Coronary artery (tissue), 2 donors: ENCODE results near the gene SLC29A4.
"Not testable (repeated sequence)": the region's sequence is repeated elsewhere in the genome, so short reads cannot be mapped to it uniquely, and the experiment has no call there.

Source experiments
- DNase-seq: peaks from one replicate; pipeline ENCODE4 v3.0.0-alpha.2; 2017; ENCODE audit warnings: low spot score
- H3K27ac ChIP-seq, 2 donors: fragments of 200-600 bp; sonication (generic); one replicate each; pipeline ENCODE4 v1.5.1; 2016 to 2019
- H3K4me3 ChIP-seq: fragments of 200-600 bp; sonication (generic); 2 replicates; pipeline ENCODE4 v1.5.1; 2016; ENCODE audit warnings: mild to moderate bottlenecking, moderate library complexity
- TF ChIP-seq, protein P1 (sequence below): fragments of 200-600 bp; sonication (generic); IDR thresholded peaks from one replicate; pipeline ENCODE4 v1.5.1; 2019; ENCODE audit warnings: antibody characterized with exemption

The SLC29A4 gene

DNA sequence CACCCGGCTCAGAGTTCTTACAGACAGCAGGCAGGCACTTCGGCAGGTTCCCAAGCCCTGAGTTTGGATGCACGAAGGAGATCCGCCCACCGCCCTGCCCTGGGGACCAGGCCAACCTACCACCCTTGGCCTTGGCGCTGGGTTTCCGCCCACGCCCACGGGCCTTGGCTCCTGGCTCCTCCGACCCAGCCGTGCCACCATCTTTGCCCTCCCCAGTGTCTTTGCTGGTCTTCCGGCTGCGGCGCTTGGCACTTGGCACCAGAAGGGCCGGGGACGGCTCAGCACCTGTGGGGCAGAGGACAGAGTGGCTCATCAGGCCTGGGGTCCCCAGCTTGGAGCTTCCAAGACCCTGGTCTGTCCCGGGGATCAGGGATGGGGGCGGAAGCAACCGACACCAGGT lies 32.1 kb downstream of the SLC29A4 start:
- no peak overlapping the region for H3K4me3 ChIP-seq
- TF ChIP-seq, protein P1, sequence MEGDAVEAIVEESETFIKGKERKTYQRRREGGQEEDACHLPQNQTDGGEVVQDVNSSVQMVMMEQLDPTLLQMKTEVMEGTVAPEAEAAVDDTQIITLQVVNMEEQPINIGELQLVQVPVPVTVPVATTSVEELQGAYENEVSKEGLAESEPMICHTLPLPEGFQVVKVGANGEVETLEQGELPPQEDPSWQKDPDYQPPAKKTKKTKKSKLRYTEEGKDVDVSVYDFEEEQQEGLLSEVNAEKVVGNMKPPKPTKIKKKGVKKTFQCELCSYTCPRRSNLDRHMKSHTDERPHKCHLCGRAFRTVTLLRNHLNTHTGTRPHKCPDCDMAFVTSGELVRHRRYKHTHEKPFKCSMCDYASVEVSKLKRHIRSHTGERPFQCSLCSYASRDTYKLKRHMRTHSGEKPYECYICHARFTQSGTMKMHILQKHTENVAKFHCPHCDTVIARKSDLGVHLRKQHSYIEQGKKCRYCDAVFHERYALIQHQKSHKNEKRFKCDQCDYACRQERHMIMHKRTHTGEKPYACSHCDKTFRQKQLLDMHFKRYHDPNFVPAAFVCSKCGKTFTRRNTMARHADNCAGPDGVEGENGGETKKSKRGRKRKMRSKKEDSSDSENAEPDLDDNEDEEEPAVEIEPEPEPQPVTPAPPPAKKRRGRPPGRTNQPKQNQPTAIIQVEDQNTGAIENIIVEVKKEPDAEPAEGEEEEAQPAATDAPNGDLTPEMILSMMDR, result no peak
- no peak overlapping the region for H3K27ac ChIP-seq
- DNase-seq, result no peak

GRCh38 chr7:5315761-5316160 lies 33.0 kb downstream of the SLC29A4 start:
- no peak for DNase-seq
- H3K4me3 ChIP-seq, result no peak overlapping the region
- TF ChIP-seq, protein P1, result no peak
- no peak overlapping the region for H3K27ac ChIP-seq

DNA sequence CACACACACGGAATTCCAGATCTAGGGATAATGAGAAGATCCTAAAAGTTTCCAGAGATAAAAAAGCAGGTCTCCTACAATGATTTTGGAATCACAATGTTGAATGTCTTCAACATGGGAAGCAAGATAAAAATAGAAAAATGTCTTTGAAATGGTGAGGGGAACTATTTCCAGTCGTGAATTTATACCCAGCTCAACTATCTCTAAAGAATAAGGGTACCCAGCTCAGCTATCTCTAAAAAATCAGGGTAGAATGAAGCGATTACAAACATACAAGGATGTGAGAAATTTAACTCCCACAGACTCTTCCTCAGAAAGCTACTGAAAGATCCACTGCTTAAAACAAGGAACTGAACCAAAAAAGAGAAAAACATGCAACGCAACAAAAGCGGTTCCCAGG lies 35.9 kb downstream of the SLC29A4 start:
- not testable (repeated sequence) for DNase-seq

DNA sequence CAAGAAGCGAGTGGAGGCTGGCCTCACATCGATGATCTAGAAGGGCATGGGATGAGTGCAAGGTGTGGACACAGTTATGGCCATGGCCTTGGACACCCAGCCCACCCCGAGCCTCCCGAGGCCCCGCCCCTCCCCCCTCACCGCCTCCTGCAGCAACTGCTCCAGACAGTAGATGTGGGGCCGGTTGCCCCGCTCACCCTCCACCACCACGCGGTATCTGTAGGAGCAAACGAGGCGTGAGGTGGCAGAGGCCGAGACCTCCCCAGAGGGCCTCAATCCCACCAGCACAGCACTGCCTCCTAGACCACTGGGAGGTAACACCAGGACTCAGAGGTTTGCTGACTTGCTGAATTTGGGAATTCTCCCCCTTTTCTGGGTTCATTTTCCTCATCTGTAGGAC lies 37.6 kb downstream of the SLC29A4 start:
- TF ChIP-seq, protein P1, result no peak
- Histone ChIP-seq H3K27ac (no peak overlapping the region), H3K4me3 (no peak overlapping the region)
- no peak for DNase-seq

More for the DNA sequence above, 35.9 kb downstream of the SLC29A4 start:
- H3K4me3 ChIP-seq, H3K27ac ChIP-seq: not testable (repeated sequence)

DNA sequence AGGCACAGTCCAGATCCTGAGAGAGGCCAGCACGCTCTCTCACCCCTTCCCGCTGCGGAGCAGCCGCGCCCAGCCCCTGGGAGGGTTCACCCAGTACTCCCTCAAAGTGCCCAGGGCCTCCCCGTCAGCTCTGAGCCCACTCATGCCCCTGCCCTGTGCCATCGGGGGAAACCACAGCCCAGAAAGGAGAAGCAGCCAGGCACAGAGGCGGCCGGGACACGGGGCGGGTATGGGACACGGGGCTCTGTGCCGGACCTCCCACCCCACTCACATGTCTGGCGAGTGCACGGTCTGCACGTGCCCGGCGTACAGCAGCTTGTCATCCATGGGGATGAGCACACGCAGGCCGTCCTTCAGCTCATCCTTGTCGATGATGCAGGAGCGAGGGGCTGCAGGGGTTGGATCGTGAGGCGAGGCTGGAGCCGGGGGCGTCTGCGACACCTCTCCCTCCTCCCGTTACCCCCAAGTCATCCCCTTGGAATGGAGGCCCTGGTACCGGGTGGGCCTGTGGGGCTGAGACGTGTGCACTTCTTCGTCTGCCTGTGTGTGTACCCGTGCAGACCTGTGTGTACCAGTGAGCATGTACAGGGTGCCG lies 38.2 kb downstream of the SLC29A4 start:
- H3K27ac ChIP-seq, result no peak overlapping the region
- H3K4me3 ChIP-seq, result no peak overlapping the region
- DNase-seq, result no peak
- TF ChIP-seq, protein P1, result no peak

DNA sequence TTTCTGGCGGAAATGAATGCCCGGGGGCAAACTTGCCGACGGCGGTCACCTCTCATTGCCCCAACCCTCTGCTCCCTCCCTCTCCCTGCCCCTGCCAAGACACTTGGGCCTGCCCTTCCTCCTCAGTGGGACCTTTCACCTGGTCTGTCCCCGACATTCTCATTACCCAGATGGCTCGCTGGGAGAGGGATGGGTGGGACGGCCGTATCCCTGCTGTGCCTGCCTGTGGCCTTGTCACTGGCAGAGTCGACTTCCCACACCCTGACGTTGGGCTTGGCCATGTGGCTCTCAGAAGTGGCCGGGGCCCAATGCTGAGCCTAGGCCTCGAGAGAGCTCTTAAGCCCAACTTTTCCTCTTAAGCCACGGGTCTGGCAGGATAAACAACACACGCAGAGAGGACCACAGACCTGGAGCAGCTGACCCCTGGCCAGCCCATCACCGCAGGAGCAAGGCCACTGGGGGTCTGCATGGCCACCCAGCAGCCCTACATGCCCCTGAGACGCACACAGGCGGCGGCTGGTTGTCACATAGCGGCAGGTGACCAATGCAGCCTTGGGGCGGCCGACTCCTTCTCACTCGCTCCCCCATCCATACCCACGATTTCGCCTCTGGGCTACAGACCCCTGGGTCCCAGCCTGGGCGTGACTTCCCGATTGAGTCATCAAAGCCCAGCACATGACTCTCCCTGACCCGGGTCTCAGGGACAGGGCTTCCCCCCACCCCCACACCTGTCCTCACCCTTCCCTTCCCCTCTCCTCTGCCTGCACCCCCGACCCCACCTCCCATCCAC lies 40.1 kb downstream of the SLC29A4 start:
- no peak overlapping the region for H3K4me3 ChIP-seq
- H3K27ac ChIP-seq, result no peak overlapping the region
- TF ChIP-seq, protein P1, result no peak
- no peak for DNase-seq

DNA sequence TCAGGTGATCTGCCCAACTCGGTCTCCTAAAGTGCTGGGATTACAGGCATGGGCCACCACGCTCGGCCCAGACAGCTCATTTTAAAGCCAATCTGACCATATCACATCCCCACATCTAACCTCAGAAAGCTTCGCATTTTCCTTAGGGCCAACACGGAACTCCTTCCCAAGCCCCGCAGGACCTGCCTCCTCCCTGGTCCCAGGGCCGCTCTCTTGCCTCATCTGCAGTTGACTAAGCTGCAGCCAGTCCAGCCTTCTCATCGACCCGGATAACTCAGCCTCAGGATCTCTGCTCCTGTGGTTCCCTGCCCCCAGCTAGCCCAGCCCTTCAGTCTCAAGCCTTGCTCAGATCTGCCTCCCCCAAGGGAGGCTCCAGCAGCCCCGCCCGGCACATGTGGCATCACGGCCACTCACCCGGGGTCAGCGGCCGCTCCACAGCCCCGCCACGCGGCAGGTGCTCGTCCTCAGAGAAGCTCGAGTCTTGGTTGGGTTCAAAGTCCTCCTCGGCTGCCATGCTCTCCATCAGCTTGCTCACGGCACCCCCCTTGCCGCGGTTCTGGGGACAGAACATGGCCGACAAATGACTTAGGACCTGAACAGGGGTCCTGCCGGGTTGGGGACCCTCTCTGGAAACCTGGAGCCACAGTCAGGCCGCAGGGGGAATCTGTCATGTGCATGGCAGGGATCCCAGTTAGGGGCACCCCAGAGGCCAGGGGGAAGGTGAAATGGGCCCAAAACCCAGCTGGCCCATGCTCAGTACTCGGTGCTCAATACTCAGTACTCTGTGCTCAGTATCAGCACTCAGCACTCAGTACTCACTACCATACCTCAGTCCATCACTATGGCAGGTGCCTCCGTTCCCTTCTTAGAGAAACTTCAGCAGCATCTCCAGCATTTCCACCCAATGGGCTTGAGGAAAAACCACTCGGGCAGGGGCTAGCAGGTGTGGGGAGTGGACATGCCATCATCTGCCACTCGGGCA lies 41.3 kb downstream of the SLC29A4 start:
- DNase-seq, H3K27ac ChIP-seq, H3K4me3 ChIP-seq: not testable (repeated sequence)
